HG03442 (cell line): ENCODE results near the gene RBFOX1.

Source experiments
- ATAC-seq: cut with Tn5 transposase; IDR thresholded peaks from one replicate; pipeline ENCODE4 v1.9.1; 2021; ENCODE audit warnings: mild to moderate bottlenecking, moderate library complexity; ENCODE audit not compliant: unreplicated experiment

Gene RBFOX1

DNA sequence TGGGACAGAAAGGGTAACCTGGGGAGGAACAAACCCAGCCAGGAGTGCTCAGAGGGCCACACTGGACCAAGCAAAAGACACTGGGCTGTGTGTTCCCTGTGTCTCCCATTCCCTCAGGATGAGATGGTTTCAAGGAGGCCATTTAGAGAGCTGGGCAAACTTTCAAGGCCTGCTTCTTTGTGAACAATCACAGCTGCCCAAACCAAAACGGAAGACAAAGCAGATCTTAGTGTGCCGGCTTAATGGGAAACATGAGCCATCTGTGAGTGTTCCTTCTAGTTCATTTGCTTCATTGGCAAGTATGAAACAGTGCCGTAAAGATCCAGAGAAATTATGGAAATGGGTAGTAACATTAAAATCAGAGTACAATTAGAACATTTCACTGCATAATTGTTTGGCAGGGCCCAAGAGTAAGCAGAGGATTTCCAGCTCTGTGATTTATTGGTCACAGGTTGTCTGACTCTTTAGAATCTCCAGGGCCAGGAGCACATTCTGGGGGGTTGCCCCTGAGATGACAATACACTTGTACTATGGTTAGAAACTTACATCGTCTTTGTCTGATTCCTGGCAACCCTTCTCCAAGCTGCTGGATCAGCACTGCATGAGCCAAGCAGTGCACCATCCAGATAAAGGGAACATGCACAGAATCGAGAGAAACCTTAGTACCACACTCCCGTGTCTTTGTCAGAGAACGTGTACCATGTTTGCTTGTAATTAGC lies 412.1 kb downstream of the RBFOX1 start:
- no peak for ATAC-seq

DNA sequence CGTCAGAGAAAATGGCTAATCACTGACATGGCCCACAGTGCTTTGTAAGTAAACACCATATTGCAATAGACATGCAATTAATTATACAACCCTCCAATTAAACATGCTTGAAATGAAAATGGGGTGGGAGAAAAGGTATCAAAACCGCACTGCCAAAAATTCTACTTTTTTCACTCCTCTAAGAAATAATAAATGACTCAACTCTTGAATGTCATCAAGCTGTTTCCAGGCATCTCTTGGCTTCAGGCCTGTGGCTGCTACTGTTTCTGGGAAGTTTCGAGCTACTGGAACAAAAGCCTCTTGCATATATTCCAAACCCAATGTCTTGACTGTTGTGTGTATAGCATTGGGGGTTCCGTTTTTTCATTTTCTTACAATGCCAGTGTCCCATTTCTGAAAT lies 412.6 kb downstream of the RBFOX1 start:
- no peak for ATAC-seq

GRCh38 chr16:7746941-7747340 lies 414.3 kb downstream of the RBFOX1 start:
- no peak for ATAC-seq

GRCh38 chr16:7748522-7748921 lies 415.9 kb downstream of the RBFOX1 start:
- no peak for ATAC-seq

DNA sequence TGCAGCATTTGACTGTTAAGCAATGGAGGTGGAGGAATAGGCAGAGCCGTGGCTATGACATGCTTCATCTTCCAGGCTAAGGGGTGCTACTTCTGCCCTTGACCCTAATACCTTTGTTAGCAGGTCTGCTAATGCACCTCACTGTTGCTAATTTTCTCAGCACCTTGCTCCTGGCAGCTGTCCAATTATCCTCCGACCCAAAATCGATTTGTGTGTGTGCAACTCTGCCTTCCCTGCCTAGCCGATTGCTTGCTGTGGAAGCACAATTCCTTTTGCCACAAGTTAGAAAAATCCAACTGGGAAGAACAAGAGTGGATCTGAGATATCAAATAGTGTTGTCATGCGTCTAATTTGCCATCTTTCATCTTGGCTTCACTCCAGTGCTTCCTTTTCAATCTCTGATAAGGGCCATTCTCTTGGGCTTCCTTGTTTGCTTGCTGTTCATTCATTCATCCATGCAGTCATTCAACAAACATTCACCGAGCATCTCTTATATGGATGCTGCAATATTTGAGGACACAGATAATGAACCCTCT lies 422.8 kb downstream of the RBFOX1 start:
- no peak for ATAC-seq
